Upper lobe of left lung (tissue), 4 donors: ENCODE data around the gene PHF23.

Source experiments
- CTCF ChIP-seq, 6 experiments: fragments of 450-650 bp in 4 of 6; fragments of 200-600 bp in 2 of 6; sonication (generic) in 2 of 6; IDR thresholded peaks; one replicate each; pipeline ENCODE4 v1.5.1; 2016 to 2019; ENCODE audit warnings: antibody characterized with exemption in 6 of 6
- POLR2A ChIP-seq, 4 donors: fragments of 450-650 bp; IDR thresholded peaks; one replicate each; pipeline ENCODE4 v1.5.1; 2016 to 2017; ENCODE audit warnings: antibody characterized with exemption in 4 of 4, mild to moderate bottlenecking in 2 of 4
- POLR2AphosphoS5 ChIP-seq, 2 donors: sonication (generic); formaldehyde crosslinking; IDR thresholded peaks; one replicate each; pipeline ENCODE4 v1.5.1; 2017; ENCODE audit warnings: antibody characterized with exemption in 2 of 2

GRCh38 chr17:7220593-7221277 lies 18.5 kb downstream of the PHF23 start:
- TF ChIP-seq POLR2AphosphoS5 (IDR thresholded peaks at IDR 0.05) (no peak), CTCF (IDR thresholded peaks at IDR 0.05) (peak; percentile 14 to 63 (median 34)), POLR2A (IDR thresholded peaks at IDR 0.05) (no peak)
